ENCODE data around the gene CXCR3.
"Not testable (repeated sequence)": the region's sequence is repeated elsewhere in the genome, so short reads cannot be mapped to it uniquely, and the experiment has no call there.

The CXCR3 gene

GRCh38 chrX:71636438-71637252 is 18.3 kb upstream of the CXCR3 start:
- FAIRE-seq: no peak

- no peak for FAIRE-seq
These were observed 16.1 kb upstream of the CXCR3 start for GRCh38 chrX:71634366-71634765.

GRCh38 chrX:71632923-71633657 is 14.8 kb upstream of the CXCR3 start:
- no peak for FAIRE-seq

GRCh38 chrX:71629467-71629866 is 11.2 kb upstream of the CXCR3 start:
- FAIRE-seq: no peak

- no peak for FAIRE-seq
These were observed 9.5 kb upstream of the CXCR3 start for GRCh38 chrX:71627588-71628404.

GRCh38 chrX:71626576-71626975 is 8.3 kb upstream of the CXCR3 start:
- FAIRE-seq: no peak

- no peak for FAIRE-seq
These were observed 7.2 kb upstream of the CXCR3 start for GRCh38 chrX:71625471-71625870.

GRCh38 chrX:71623714-71624113 is 5.4 kb upstream of the CXCR3 start:
- FAIRE-seq: no peak

GRCh38 chrX:71622576-71623450 is 4.5 kb upstream of the CXCR3 start:
- no peak for FAIRE-seq

- no peak for FAIRE-seq
These were observed 3.8 kb upstream of the CXCR3 start for GRCh38 chrX:71622032-71622575.

GRCh38 chrX:71621603-71622002 is 3.3 kb upstream of the CXCR3 start:
- FAIRE-seq: no peak

GRCh38 chrX:71619986-71620385 is 1.7 kb upstream of the CXCR3 start:
- no peak for FAIRE-seq

GRCh38 chrX:71619193-71619592 is 882 bp upstream of the CXCR3 start:
- no peak for FAIRE-seq

GRCh38 chrX:71618787-71619186 is 476 bp upstream of the CXCR3 start:
- no peak for FAIRE-seq

GRCh38 chrX:71617742-71618141 is 569 bp downstream of the CXCR3 start:
- FAIRE-seq: no peak

GRCh38 chrX:71616672-71617529 is 1.4 kb downstream of the CXCR3 start:
- FAIRE-seq: no peak

GRCh38 chrX:71615954-71616353 is 2.4 kb downstream of the CXCR3 start:
- FAIRE-seq: no peak

- FAIRE-seq: no peak
These were observed 3.3 kb downstream of the CXCR3 start for GRCh38 chrX:71615056-71615455.

GRCh38 chrX:71612256-71612655 is 6.1 kb downstream of the CXCR3 start:
- no peak for FAIRE-seq

GRCh38 chrX:71611736-71612135 is 6.6 kb downstream of the CXCR3 start:
- not testable (repeated sequence) for FAIRE-seq
